Activated CD4-positive, alpha-beta T cell treated with anti-CD3 and anti-CD28 coated beads, Interleukin-2, amount 50 U/mL, for 24 hours (primary cell): ENCODE results near the gene PCDHA2.
"Not testable (repeated sequence)": the region's sequence is repeated elsewhere in the genome, so short reads cannot be mapped to it uniquely, and the experiment has no call there.

Experiments
- DNase-seq, 2 donors: peaks; one replicate each; pipeline ENCODE4 v3.0.0-alpha.2; 2020; ENCODE audit warnings: low read depth in 1 of 2, low spot score in 1 of 2

The PCDHA2 gene

GRCh38 chr5:140808889-140809291 lies 14.2 kb downstream of the PCDHA2 start:
- no peak for DNase-seq

- no peak for DNase-seq
These were observed 27.0 kb downstream of the PCDHA2 start, which contains the start of gene PCDHA5 for GRCh38 chr5:140821375-140822280. Gene PCDHA5, plus strand, starts transcription at chr5:140821613.

DNA sequence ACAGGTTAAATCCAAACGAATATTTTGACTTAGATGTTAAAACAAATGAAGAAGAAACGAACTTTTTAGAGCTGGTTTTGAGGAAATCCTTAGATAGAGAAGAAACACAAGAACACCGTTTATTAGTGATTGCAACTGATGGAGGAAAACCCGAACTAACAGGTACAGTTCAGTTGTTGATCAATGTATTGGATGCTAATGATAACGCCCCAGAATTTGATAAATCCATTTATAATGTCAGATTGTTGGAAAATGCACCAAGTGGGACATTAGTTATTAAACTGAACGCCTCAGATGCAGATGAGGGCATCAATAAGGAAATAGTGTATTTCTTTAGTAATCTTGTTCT lies 27.6 kb downstream of the PCDHA2 start:
- DNase-seq: no peak

GRCh38 chr5:140822969-140823368 lies 28.3 kb downstream of the PCDHA2 start:
- DNase-seq: not testable (repeated sequence)

GRCh38 chr5:140823475-140823874 lies 28.8 kb downstream of the PCDHA2 start:
- DNase-seq: no peak

DNA sequence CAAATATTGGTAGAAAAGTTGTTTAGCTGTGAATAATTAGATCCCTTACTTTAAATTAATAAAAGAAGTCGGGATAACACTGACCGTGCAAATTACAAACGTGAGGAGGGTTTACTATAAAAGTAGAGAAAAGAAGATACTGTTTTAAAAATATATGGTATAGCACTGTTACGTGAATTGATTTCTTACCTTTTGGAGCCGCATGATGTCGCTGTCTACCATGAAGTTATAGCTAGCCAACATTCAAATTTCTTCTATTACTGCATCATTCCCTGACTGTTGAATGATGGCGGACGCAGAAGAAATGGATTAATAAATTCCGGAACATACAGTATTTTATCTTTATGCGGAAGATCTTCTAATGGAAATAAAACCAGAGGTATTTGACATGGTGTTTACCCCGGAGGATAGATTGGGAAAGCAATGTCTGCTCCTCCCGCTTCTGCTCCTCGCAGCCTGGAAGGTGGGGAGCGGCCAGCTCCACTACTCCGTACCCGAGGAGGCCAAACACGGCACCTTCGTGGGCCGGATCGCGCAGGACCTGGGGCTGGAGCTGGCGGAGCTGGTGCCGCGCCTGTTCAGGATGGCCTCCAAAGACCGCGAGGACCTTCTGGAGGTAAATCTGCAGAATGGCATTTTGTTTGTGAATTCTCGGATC lies 33.2 kb downstream of the PCDHA2 start, which contains the start of gene PCDHA6:
PCDHA6 (plus strand) TSS at position 257 of the 658 bp plus-strand sequence; CDS start at position 389, 132 bp downstream.
- no peak for DNase-seq

GRCh38 chr5:140828362-140828737 lies 33.7 kb downstream of the PCDHA2 start:
- DNase-seq: no peak

GRCh38 chr5:140829511-140830501 lies 35.2 kb downstream of the PCDHA2 start:
- DNase-seq: not testable (repeated sequence)

GRCh38 chr5:140833993-140834392 lies 39.3 kb downstream of the PCDHA2 start, which contains the start of gene PCDHA7:
Gene PCDHA7, plus strand, starts transcription at chr5:140834269. Its CDS starts 115 bp downstream, at chr5:140834384.
- DNase-seq: no peak

DNA sequence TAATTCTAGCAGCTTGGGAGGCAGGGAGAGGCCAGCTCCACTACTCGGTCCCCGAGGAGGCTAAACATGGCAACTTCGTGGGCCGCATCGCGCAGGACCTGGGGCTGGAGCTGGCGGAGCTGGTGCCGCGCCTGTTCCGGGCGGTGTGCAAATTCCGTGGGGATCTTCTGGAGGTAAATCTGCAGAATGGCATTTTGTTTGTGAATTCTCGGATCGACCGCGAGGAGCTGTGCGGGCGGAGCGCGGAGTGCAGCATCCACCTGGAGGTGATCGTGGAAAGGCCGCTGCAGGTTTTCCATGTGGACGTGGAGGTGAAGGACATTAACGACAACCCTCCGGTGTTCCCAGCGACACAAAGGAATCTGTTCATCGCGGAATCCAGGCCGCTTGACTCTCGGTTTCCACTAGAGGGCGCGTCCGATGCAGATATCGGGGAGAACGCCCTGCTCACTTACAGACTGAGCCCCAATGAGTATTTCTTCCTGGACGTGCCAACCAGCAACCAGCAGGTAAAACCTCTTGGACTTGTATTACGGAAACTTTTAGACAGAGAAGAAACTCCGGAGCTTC lies 39.9 kb downstream of the PCDHA2 start:
- DNase-seq: not testable (repeated sequence)

DNA sequence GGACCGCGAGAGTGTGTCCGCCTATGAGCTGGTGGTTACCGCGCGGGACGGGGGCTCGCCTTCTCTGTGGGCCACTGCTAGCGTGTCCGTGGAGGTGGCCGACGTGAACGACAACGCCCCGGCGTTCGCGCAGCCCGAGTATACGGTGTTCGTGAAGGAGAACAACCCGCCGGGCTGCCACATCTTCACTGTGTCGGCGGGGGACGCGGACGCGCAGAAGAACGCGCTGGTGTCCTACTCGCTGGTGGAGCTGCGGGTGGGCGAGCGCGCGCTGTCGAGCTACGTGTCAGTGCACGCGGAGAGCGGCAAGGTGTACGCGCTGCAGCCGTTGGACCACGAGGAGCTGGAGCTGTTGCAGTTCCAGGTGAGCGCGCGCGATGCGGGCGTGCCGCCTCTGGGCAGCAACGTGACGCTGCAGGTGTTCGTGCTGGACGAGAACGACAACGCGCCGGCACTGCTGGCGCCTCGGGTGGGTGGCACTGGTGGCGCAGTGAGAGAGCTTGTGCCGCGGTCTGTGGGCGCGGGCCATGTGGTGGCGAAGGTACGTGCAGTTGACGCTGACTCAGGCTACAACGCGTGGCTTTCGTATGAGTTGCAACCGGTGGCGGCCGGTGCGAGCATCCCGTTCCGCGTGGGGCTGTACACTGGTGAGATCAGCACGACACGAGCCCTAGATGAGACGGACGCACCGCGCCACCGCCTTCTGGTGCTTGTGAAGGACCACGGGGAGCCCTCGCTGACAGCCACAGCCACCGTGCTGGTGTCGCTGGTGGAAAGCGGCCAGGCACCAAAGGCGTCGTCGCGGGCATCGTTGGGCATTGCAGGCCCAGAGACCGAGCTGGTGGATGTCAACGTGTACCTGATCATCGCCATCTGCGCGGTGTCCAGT lies 41.2 kb downstream of the PCDHA2 start:
- DNase-seq: no peak

DNA sequence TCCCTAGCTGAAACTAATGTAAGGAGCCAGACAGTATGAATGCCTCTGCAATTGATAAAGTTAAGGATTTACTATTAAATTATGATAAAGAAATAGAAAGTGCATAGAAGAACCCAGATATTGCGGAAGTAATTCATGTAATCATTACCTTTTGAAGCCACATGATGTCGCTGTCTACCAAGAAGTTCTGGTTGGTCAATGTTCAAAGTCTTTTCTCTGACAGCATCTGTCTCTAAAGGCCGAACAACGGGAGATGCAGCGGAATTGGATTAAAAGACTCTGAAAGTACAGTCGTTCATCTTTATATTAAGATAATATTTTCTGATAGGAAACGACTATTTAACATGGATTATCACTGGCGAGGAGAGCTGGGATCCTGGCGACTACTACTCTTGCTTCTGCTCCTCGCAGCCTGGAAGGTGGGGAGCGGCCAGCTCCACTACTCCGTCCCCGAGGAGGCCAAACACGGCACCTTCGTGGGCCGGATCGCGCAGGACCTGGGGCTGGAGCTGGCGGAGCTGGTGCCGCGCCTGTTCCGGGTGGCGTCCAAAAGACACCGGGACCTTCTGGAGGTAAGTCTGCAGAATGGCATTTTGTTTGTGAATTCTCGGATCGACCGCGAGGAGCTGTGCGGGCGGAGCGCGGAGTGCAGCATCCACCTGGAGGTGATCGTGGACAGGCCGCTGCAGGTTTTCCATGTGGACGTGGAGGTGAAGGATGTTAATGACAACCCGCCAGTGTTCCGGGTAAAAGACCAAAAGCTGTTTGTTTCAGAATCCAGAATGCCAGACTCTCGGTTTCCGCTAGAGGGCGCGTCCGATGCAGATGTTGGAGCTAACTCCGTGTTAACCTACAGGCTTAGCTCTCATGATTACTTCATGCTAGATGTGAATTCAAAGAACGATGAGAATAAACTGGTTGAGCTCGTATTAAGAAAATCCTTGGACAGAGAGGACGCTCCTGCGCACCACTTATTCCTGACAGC lies 46.6 kb downstream of the PCDHA2 start, which contains the start of gene PCDHA8:
PCDHA8 (plus strand) TSS at position 210 of the 985 bp plus-strand sequence; CDS start at position 345, 135 bp downstream.
- no peak for DNase-seq

GRCh38 chr5:140842798-140843733 lies 48.4 kb downstream of the PCDHA2 start:
- no peak for DNase-seq
